IMR-90 (cell line): ENCODE results near the gene KIF20B. TPM values are rescaled to one million over a fixed set of nuclear protein-coding genes. Genes with fewer than 3 reads are reported as not detected.

Experiments used
- ATAC-seq: fragments of 200-7000 bp; cut with Tn5 transposase; 2 replicates; pipeline ENCODE4 v1.9.1; 2020; ENCODE audit warnings: low read depth, mild to moderate bottlenecking, moderate library complexity
- BruUV-seq: library from RNA; stranded (reverse); fragments of 400-500 nt; replicated peaks from 2 replicates; lab custom pipeline; 2021; lab: Mats Ljungman, UMichigan
- CTCF ChIA-PET: fragments of 300-600 bp; formaldehyde crosslinking; extraction: SDS; loops from one replicate; lab custom pipeline; 2021; ENCODE audit warnings: antibody characterized with exemption; lab: Yijun Ruan, JAX
- POLR2A ChIA-PET: fragments of 300-600 bp; sonication (Branson Sonifier 250); formaldehyde crosslinking; loops from one replicate; lab custom pipeline; 2022; ENCODE audit warnings: antibody characterized with exemption; ENCODE audit not compliant: unreplicated experiment; lab: Charles Lee
- DNase-seq: peaks from one replicate; pipeline ENCODE4 v3.0.0; 2013
- H2AFZ ChIP-seq: replicated peaks from 2 replicates; pipeline ENCODE3; 2013; ENCODE audit warnings: low read length, mild to moderate bottlenecking; ENCODE audit not compliant: poor library complexity
- H2AK5ac ChIP-seq: 2 replicates; pipeline ENCODE4 v1.6.1; 2013; ENCODE audit warnings: low read depth, low read length, inconsistent platforms
- H2AK9ac ChIP-seq: replicated peaks from 2 replicates; pipeline ENCODE3; 2013; ENCODE audit warnings: mild to moderate bottlenecking, low read depth, low read length, moderate library complexity; ENCODE audit not compliant: poor library complexity
- H2BK120ac ChIP-seq: 2 replicates; pipeline ENCODE4 v1.6.1; 2013; ENCODE audit warnings: low read depth, low read length, inconsistent platforms
- H2BK15ac ChIP-seq: 3 replicates; pipeline ENCODE4 v1.6.1; 2013; ENCODE audit warnings: low read depth, low read length, inconsistent platforms
- H2BK20ac ChIP-seq: 2 replicates; pipeline ENCODE4 v1.6.1; 2013; ENCODE audit warnings: low read depth, mild to moderate bottlenecking, inconsistent platforms, low read length, moderate library complexity
- H2BK5ac ChIP-seq: 2 replicates; pipeline ENCODE4 v1.6.1; 2013; ENCODE audit warnings: mild to moderate bottlenecking, low read depth, low read length, inconsistent platforms; ENCODE audit not compliant: poor library complexity, severe bottlenecking
- H3K14ac ChIP-seq: replicated peaks from 2 replicates; pipeline ENCODE4 v1.6.1; 2013; ENCODE audit warnings: low read depth, low read length, inconsistent platforms
- H3K18ac ChIP-seq: 2 replicates; pipeline ENCODE4 v1.6.1; 2013; ENCODE audit warnings: low read depth, low read length, control low read depth
- H3K23ac ChIP-seq: 2 replicates; pipeline ENCODE4 v1.6.1; 2013; ENCODE audit warnings: low read depth, low read length, inconsistent platforms
- H3K27ac ChIP-seq: 2 replicates; pipeline ENCODE4 v1.5.1; 2013; ENCODE audit warnings: mild to moderate bottlenecking, control low read depth, low read length; ENCODE audit not compliant: insufficient read depth
- H3K27me3 ChIP-seq: 2 replicates; pipeline ENCODE4 v1.6.1; 2013; ENCODE audit warnings: low read length; ENCODE audit not compliant: control insufficient read depth, insufficient read depth
- H3K36me3 ChIP-seq: 2 replicates; pipeline ENCODE4 v1.6.1; 2013; ENCODE audit warnings: low read length, mixed read lengths; ENCODE audit not compliant: control insufficient read depth, insufficient read depth
- H3K4ac ChIP-seq: 2 replicates; pipeline ENCODE4 v1.6.1; 2013; ENCODE audit warnings: low read depth, low read length, inconsistent platforms
- H3K4me1 ChIP-seq: 2 replicates; pipeline ENCODE4 v1.6.1; 2013; ENCODE audit warnings: low read length, mixed read lengths; ENCODE audit not compliant: control insufficient read depth, insufficient read depth
- H3K4me2 ChIP-seq: 2 replicates; pipeline ENCODE4 v1.6.1; 2013; ENCODE audit warnings: low read depth, mild to moderate bottlenecking, control low read depth, low read length, moderate library complexity
- H3K4me3 ChIP-seq: 2 replicates; pipeline ENCODE4 v1.5.1; 2013; ENCODE audit warnings: low read depth, mild to moderate bottlenecking, control low read depth, low read length, moderate library complexity; ENCODE audit not compliant: insufficient read depth
- H3K56ac ChIP-seq: 2 replicates; pipeline ENCODE4 v1.6.1; 2013; ENCODE audit warnings: low read length, inconsistent platforms; ENCODE audit not compliant: insufficient read depth; ENCODE audit errors: extremely low read depth
- H3K79me1 ChIP-seq, 2 experiments: 2 replicates each; pipeline ENCODE4 v1.6.1; 2013; ENCODE audit warnings: low read length in 2 of 2, inconsistent platforms in 1 of 2, low read depth in 1 of 2
- H3K9ac ChIP-seq: 2 replicates; pipeline ENCODE4 v1.6.1; 2013; ENCODE audit warnings: low read depth, low read length, control low read depth
- H3K9me1 ChIP-seq: 2 replicates; pipeline ENCODE4 v1.6.1; 2013; ENCODE audit warnings: low read length, inconsistent platforms; ENCODE audit not compliant: insufficient read depth
- H3K9me3 ChIP-seq: 2 replicates; pipeline ENCODE4 v1.6.1; 2013; ENCODE audit warnings: low read length; ENCODE audit not compliant: control insufficient read depth, insufficient read depth
- H4K20me1 ChIP-seq: 2 replicates; pipeline ENCODE4 v1.6.1; 2013; ENCODE audit warnings: low read length, inconsistent platforms; ENCODE audit not compliant: insufficient read depth
- H4K5ac ChIP-seq: 2 replicates; pipeline ENCODE4 v1.6.1; 2013; ENCODE audit warnings: mild to moderate bottlenecking, low read depth, low read length, control low read depth
- H4K8ac ChIP-seq, 2 experiments: 2 replicates each; pipeline ENCODE4 v1.6.1; 2013; ENCODE audit warnings: low read depth in 2 of 2, low read length in 2 of 2, control low read depth in 1 of 2, inconsistent platforms in 1 of 2
- H4K91ac ChIP-seq: 2 replicates; pipeline ENCODE4 v1.6.1; 2013; ENCODE audit warnings: low read depth, low read length, inconsistent platforms; ENCODE audit not compliant: insufficient read depth
- BHLHE40 ChIP-seq: fragments of 150-350 bp; IDR thresholded peaks from 2 replicates; pipeline ENCODE4 v1.6.1; 2016; ENCODE audit warnings: mild to moderate bottlenecking, low read depth, low read length
- CEBPB ChIP-seq: IDR thresholded peaks from 2 replicates; pipeline ENCODE4 v1.6.1; 2012; ENCODE audit warnings: low read depth, low read length, improper control_type of control experiment
- CHD1 ChIP-seq: IDR thresholded peaks from 2 replicates; pipeline ENCODE4 v1.6.1; 2012; ENCODE audit warnings: low read depth, low read length, improper control_type of control experiment
- FOS ChIP-seq: fragments of 150-350 bp; IDR thresholded peaks from 2 replicates; pipeline ENCODE4 v1.6.1; 2016; ENCODE audit warnings: low read depth, low read length
- MAFK ChIP-seq: IDR thresholded peaks from 2 replicates; pipeline ENCODE4 v1.6.1; 2012; ENCODE audit warnings: low read depth, low read length, improper control_type of control experiment
- MAZ ChIP-seq: IDR thresholded peaks from 2 replicates; pipeline ENCODE4 v1.6.1; 2012; ENCODE audit warnings: low read depth, mild to moderate bottlenecking, low read length, improper control_type of control experiment, moderate library complexity, borderline replicate concordance
- MXI1 ChIP-seq: IDR thresholded peaks from 2 replicates; pipeline ENCODE4 v1.6.1; 2012; ENCODE audit warnings: low read depth, mild to moderate bottlenecking, low read length, moderate library complexity, borderline replicate concordance
- NFE2L2 ChIP-seq: fragments of 150-350 bp; IDR thresholded peaks from 2 replicates; pipeline ENCODE4 v1.6.1; 2016; ENCODE audit warnings: low read depth, mild to moderate bottlenecking, low read length
- POLR2A ChIP-seq: IDR thresholded peaks from 2 replicates; pipeline ENCODE4 v1.6.1; 2012; ENCODE audit warnings: mild to moderate bottlenecking, low read depth, low read length
- RAD21 ChIP-seq: IDR thresholded peaks from 2 replicates; pipeline ENCODE4 v1.6.1; 2012; ENCODE audit warnings: low read length, improper control_type of control experiment
- RCOR1 ChIP-seq: IDR thresholded peaks from 2 replicates; pipeline ENCODE4 v1.6.1; 2012; ENCODE audit warnings: mild to moderate bottlenecking, low read length, improper control_type of control experiment; ENCODE audit not compliant: insufficient replicate concordance
- RFX5 ChIP-seq: IDR thresholded peaks from 2 replicates; pipeline ENCODE4 v1.8.0; 2012; ENCODE audit warnings: low read depth, mild to moderate bottlenecking, low read length, moderate library complexity
- SMC3 ChIP-seq: fragments of 150-350 bp; IDR thresholded peaks from 2 replicates; pipeline ENCODE4 v1.6.1; 2016; ENCODE audit warnings: low read depth, mild to moderate bottlenecking, antibody characterized with exemption, low read length, moderate library complexity
- dilution Hi-C: fragments of 300-500 bp; cut with HindIII; formaldehyde crosslinking; loops from one replicate; pipeline ENCODE4 v1.14.3; 2018; ENCODE audit warnings: low sequenced_read_pairs; ENCODE audit not compliant: unreplicated experiment
- in situ Hi-C: fragments of 300-500 bp; cut with MboI; formaldehyde crosslinking; loops from 3 replicates; pipeline ENCODE4 v1.14.3; 2019; ENCODE audit warnings: low sequenced_read_pairs, inconsistent platforms, mixed read lengths
- intact Hi-C: fragments of 100-400 bp; cut with micrococcal nuclease; formaldehyde crosslinking; loops from 2 replicates; pipeline ENCODE4 v1.10.0; 2022
- polyA plus RNA-seq, 3 experiments: library from polyadenylated mRNA; depleted of rRNA; stranded (reverse); fragments of >200 nt; gene quantifications; 2 replicates each; pipeline ENCODE4 v1.2.3, GENCODE V29; 2012; ENCODE audit warnings: low replicate concordance in 1 of 3
- total RNA-seq: library from RNA; depleted of rRNA; stranded (reverse); fragments of >200 nt; gene quantifications from 2 replicates; pipeline ENCODE4 v1.2.3, GENCODE V29; 2012
- TF ChIP-seq, protein P1 (sequence below): conservative IDR thresholded peaks from 2 replicates; pipeline ENCODE4 v1.5.1; 2012; ENCODE audit warnings: mild to moderate bottlenecking, low read depth, low read length, improper control_type of control experiment
- TF ChIP-seq, protein P2 (sequence below): fragments of 150-350 bp; IDR thresholded peaks from 2 replicates; pipeline ENCODE4 v1.6.1; 2017; ENCODE audit warnings: mild to moderate bottlenecking, antibody characterized with exemption, low read length, low read depth
- TF ChIP-seq, protein P3 (sequence below): fragments of 150-350 bp; IDR thresholded peaks from 2 replicates; pipeline ENCODE4 v1.6.1; 2016; ENCODE audit warnings: low read depth, mild to moderate bottlenecking, low read length, moderate library complexity, borderline replicate concordance

KIF20B gene
- total and polyA plus RNA-seq, 2 of the 4 experiments (the other 2 are of a cell fraction): 3.1 to 23.5 TPM

DNA sequence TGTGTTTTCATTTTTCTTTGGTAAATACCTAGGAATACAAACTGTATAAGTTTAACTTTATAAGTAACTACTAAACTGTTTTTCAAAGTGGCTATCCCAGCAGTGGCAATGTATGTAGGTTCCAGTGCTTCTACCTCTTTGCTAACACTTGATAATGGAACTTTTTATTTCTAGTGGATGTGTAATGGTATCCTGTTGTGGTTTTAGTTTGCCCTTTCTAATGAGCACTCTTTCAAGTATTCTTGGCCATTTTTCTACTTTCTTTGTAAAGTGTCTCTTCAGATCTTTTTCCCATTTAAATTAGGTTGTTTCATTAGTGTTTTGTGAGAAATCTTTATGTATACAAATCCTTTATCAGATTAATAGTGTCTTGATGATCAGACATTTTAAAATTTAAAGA is 4.6 kb downstream of the KIF20B start:
- peak overlapping the region; percentile 55 for H2BK5ac ChIP-seq
- CTCF ChIA-PET: no interaction called here
- H3K79me1 ChIP-seq: peaks cover 3 to 12% of the 10 kb centered on the region in 2 experiments; a peak in 3 of 4 replicates
- intact Hi-C loops: no loop called here
- dilution Hi-C loops: no loop called here
- ATAC-seq: no peak
- H3K23ac ChIP-seq: peak overlapping the region; percentile 76; the same call in 1 of the 2 replicates
- no peak overlapping the region for H3K27ac ChIP-seq
- no peak overlapping the region for H3K56ac ChIP-seq
- H3K4me1 ChIP-seq: no peaks in the 10 kb centered on the region
- no peak overlapping the region for H3K4me3 ChIP-seq
- TF ChIP-seq NFE2L2: no peak
- TF ChIP-seq MXI1: no peak
- no peak for TF ChIP-seq SMC3
- no peak for TF ChIP-seq BHLHE40
- no peak for TF ChIP-seq FOS
- TF ChIP-seq CHD1: no peak
- TF ChIP-seq, protein P1, sequence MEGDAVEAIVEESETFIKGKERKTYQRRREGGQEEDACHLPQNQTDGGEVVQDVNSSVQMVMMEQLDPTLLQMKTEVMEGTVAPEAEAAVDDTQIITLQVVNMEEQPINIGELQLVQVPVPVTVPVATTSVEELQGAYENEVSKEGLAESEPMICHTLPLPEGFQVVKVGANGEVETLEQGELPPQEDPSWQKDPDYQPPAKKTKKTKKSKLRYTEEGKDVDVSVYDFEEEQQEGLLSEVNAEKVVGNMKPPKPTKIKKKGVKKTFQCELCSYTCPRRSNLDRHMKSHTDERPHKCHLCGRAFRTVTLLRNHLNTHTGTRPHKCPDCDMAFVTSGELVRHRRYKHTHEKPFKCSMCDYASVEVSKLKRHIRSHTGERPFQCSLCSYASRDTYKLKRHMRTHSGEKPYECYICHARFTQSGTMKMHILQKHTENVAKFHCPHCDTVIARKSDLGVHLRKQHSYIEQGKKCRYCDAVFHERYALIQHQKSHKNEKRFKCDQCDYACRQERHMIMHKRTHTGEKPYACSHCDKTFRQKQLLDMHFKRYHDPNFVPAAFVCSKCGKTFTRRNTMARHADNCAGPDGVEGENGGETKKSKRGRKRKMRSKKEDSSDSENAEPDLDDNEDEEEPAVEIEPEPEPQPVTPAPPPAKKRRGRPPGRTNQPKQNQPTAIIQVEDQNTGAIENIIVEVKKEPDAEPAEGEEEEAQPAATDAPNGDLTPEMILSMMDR: no peak
- TF ChIP-seq POLR2A: no peak
- no peak for TF ChIP-seq RFX5
- TF ChIP-seq, protein P2, sequence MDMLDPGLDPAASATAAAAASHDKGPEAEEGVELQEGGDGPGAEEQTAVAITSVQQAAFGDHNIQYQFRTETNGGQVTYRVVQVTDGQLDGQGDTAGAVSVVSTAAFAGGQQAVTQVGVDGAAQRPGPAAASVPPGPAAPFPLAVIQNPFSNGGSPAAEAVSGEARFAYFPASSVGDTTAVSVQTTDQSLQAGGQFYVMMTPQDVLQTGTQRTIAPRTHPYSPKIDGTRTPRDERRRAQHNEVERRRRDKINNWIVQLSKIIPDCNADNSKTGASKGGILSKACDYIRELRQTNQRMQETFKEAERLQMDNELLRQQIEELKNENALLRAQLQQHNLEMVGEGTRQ: no peak
- no peak for TF ChIP-seq MAZ
- TF ChIP-seq RCOR1: no peak
- TF ChIP-seq CEBPB: no peak
- TF ChIP-seq, protein P3, sequence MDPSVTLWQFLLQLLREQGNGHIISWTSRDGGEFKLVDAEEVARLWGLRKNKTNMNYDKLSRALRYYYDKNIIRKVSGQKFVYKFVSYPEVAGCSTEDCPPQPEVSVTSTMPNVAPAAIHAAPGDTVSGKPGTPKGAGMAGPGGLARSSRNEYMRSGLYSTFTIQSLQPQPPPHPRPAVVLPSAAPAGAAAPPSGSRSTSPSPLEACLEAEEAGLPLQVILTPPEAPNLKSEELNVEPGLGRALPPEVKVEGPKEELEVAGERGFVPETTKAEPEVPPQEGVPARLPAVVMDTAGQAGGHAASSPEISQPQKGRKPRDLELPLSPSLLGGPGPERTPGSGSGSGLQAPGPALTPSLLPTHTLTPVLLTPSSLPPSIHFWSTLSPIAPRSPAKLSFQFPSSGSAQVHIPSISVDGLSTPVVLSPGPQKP: no peak
- TF ChIP-seq MAFK: no peak
- TF ChIP-seq RAD21: no peak
- H3K9me1 ChIP-seq: no peaks in the 10 kb centered on the region
- H2BK15ac ChIP-seq: no peak overlapping the region
- no peaks in the 10 kb centered on the region for H3K36me3 ChIP-seq
- no peak overlapping the region for H2AK9ac ChIP-seq
- no peak overlapping the region for H2BK20ac ChIP-seq
- H2AK5ac ChIP-seq: no peak overlapping the region
- H4K91ac ChIP-seq: no peak overlapping the region
- 0 out of 2 replicates have a peak overlapping the region, but pooled peaks have one; percentile 24 for H3K14ac ChIP-seq
- no peaks in the 10 kb centered on the region for H3K9me3 ChIP-seq
- peak overlapping the region in 1 of 2 experiments; percentile 9; a peak in 1 of 4 replicates for H4K8ac ChIP-seq
- peak overlapping the region; percentile 55 for H3K4me2 ChIP-seq
- no peak overlapping the region for H3K18ac ChIP-seq
- no peak overlapping the region; the same call in 1 of the 2 replicates for H3K4ac ChIP-seq
- H4K20me1 ChIP-seq: no peaks in the 10 kb centered on the region
- no peak overlapping the region for H3K9ac ChIP-seq
- no peaks in the 10 kb centered on the region for H3K27me3 ChIP-seq
- in situ Hi-C loops: no loop called here
- H2BK120ac ChIP-seq: 0 out of 2 replicates have a peak overlapping the region, but pooled peaks have one; percentile 37
- POLR2A ChIA-PET: no interaction called here
- H2AFZ ChIP-seq: no peak overlapping the region
- peak; percentile 28 for DNase-seq
- no peak overlapping the region for H4K5ac ChIP-seq
- no TSS peak for BruUV-seq
